ENCODE measurements around the gene TOR1AIP2.

The TOR1AIP2 gene

DNA sequence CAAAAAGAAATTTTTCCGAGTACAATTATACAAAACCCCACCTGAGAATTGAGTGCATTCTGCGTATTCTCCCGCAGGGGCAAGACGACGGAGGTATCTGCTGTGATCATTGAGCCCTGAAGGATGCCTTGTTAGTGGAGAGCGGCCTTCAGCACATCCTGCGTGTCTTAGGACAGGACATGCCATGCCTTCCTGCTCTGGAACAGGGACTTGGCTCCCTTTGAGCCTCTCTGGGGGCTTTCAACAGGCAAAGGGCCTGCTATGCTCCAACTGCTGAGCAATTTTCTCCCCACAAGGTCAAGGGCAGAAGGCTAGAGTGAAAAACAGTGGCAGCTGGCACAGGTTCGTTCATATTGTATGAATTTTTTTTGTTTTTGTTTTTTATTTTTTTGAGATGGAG is 52.4 kb downstream of the TOR1AIP2 start:
- DNase-seq = no peak

DNA sequence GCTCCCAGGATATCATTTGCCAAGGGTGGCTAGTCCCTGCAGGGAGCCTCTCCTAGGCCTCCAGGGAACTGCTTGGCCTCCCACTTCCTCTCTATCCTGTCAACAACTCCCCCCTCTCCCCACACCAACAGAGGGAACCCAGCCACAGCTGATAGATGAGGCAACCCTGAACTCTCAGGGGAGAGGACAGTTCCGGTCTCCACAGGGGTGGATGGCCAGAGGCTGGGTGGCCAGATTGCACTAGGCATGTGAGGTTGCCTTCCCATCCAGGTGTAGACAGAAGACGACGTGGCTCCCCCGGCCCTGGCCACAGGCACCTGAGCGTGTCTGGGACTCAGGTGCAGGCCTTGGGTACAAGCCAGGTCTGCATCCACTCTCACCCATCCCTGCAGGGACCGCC is 53.3 kb downstream of the TOR1AIP2 start:
- no peak for DNase-seq

DNA sequence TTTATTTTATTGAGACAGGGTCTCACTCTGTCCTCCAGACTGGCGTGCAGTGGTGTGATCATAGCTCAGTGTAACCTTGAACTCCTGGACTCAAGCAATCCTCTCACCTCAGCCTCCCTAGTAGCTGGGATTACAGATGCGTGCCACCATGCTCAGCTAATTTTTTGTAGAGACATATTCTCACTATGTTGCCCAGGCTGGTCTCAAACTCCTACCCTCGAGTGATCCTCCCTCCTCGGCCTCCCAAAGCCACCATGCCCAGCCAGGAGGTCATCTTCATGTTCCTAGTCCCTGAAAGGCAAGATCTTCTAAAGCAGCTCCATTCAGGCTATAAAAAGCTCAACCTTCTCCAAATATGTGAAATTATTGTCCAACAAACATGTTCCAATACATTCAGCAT is 53.9 kb downstream of the TOR1AIP2 start:
- DNase-seq = no peak

DNA sequence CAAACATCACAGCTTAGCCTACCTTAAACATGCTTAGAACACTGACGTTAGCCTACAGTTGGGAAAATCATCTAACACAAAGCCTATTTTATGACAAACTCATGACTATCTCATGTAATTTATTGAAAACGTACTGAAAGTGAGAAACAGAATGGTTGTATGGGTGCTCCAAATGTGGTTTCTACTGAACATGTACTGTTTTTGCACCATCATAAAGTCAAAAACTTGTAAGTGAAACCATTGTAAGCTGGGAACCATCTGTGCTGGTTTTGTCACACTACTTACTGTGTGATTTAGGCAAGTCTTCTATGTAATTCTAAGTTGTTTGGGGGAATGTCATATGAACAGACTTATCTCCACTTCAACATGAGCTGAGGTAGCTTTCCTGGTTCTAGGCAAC is 55.5 kb downstream of the TOR1AIP2 start:
- no peak for DNase-seq

DNA sequence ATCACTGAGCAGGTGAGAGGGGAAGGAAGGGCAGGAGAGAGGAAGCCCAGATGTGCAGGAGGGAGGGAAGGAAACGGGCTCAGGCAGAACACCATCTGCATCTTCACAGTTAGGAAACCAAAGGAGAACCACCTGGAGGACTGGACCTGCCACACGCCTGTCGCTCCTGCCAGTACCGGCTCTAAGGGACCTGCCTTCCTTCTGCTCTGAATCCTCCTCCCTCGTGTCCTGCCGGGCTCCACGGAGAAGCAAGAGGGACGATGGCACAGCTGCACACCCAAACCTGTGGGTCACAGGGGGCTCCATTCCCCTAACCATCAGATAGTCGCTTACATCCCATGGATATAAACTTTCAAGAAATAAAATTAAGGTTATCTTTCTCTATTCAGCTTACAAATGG is 56.1 kb downstream of the TOR1AIP2 start:
- DNase-seq = no peak

DNA sequence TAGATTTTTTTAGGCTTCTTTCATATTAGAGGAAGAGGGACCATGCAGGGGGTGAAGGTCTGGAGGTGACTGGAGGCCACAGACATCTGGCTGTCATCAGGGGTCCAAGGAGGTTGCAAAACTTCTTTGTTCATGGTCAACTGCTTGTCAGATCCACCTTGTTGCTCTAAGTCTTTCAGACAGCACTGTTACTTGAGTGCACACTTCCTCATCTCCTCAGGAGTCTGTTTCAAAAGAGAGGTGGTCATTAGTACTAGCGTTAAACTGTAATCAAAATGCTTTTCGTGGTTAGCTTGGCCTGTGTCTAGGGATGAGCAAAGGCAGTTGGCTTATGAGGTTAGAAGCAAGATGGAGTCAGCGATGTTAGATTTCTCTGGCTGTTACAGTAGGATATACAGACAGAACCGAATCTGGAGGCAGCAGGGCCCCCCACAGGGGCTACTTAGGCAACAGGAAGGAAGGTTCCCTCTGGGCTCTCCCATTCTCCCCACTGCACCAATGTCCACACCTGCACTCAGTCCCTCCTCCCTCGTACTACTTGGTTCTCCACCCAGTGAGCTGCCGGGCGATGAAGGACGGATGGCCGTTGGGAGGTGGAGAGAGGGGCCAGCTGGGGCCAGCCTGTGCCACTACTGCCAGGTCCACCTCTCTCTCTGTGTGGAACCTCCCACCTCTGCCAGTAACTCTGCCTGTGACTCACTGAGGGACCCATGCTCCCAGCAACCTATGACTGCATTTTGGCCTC is 57.2 kb downstream of the TOR1AIP2 start:
- DNase-seq = no peak

DNA sequence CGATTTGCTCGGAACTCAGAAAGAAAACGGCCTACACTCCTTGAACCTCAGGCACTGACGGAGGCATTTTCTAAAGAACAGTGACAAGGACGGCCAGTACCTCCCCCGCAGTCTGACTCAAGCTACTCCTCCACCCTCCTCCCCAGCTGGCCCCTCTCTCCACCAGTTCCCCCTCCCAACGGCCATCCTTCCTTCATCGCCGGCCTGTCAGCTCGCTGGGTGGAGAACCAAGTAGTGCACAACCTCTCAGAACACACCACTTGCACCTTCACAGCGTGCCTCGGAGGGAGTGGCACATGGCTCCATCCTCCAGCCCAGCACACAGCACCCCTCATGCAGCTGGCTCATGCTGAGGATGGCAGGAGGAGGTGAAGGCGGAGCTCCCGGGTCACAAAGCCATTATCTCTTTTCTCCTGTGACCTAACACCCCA is 58.8 kb downstream of the TOR1AIP2 start:
- DNase-seq = no peak

DNA sequence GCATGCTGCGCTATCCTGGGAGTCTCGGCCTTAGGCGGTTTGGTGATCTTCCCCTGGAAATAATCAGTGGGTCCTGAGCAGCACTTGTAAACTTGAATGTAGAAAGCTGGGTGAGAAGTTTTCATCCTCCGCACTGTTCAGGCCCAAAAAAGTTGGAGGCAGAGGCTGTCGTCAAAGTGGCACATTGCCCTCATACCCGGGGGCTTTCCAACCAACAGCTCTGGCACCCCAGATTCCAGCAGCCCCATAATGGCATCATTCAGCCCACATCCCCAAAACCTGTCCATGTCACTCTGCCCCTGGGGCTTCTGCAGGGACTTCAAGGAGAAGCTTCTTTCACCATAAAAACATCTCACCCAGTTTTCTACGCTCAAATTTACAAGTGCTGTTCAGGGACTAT is 59.3 kb downstream of the TOR1AIP2 start:
- no peak for DNase-seq

DNA sequence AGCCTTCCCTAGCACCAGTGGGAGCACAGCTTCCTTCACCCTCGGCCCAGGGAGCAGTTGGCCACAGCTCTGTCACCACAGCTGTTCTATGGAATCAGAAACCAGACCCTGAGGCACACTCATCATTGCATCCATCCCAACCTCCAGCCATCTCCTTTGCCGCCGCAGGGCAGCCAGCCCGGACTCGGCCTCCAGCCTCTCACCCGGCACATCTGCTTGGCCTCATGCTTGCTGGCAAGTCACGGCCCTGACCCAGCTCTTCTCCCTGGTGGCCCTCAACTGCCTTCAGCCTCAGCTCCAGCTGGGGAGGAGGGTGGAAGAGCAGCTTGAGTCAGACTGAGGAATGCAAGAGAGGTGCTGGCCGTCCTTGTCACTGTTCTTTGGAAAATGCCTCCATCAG is 59.8 kb downstream of the TOR1AIP2 start:
- no peak for DNase-seq

DNA sequence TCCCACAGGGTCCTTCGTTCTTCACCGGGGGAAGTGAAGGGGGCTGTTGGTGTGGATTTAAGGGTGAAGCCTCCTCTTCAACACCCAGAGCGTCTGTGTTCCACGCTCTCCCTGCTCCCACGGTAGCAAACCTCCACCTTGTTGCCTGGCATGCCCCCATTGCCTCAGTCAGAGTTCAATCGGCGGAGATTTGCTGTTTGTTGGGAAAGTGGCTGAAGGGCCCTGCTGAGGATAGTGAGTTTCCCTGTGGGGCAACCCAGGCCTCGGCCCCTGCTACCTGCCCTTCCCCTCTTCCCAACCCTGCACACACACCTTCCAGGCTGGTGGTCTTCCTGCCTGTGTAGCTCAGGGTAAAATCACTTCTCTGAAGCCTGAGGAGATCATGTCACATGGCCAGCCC is 60.5 kb downstream of the TOR1AIP2 start:
- no peak for DNase-seq

DNA sequence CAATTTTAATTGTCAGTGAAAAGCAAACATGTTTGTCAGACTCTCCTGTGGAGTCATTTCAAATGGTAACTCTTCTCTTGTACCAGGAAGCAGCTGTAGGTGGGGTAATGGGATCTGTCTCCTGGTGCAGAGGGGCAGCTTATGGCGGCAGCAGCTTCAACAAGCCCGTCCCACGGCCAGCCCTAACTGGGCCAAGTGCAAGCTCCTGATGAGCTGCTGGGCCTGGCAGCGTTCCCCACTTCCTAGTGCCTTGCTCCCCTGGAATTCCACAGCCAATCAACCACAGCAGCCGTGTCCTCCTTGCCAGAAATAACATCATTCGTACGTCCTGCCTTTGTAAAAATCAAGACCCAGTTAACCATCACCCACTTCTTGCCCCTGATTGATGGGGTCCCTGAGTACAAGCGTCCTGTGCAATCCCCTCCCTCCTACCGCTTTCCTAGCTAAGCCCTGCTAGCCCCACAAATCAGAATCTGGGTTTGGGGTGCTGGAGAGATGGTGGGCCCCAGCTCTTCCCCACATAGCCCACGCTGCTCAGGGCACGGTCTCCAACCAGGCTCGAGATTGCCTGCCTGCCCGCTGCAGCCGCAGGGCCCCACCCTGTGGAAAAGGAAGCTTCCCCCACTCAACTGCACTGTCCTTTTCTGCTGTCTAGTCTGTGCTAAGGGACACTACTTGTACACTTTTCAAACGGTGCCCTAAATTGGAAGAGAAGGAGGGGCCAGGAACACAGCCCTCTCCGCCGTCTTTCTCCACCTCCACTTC is 61.2 kb downstream of the TOR1AIP2 start:
- no peak for DNase-seq

DNA sequence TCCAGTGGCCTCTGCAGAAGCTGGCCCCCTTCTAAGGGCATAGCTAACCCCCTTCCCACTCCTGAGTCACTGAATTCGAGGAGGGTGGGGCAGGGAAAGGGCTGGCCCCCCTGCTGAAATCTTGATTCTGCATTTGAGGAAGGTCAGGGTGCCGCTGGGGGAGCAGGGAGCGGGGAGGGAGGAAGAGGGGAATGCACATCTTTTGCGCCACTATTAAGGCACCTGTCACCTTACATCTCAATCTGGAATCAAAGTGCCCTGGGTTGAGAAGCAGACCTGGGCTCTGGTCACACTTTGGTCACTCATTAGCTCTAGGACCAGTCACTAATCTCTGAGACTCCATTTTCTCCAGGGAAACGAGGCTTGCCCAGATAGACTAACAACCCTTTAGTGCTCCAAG is 62.0 kb downstream of the TOR1AIP2 start:
- DNase-seq = no peak

DNA sequence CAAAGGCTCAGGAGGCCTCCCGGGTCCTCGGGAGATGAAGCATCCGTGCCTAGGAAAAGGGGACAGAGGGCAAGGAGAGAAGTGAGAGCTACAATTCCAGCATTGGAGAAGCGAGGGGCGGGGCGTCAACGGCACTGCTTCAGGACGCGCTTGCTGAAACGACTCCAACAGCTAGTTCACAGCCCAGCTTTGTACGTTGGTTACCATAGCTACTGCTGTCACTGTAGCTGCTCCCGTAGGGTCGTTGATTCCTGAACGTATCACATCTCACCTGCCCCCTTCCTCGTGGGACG is 63.1 kb downstream of the TOR1AIP2 start:
- no peak for DNase-seq

DNA sequence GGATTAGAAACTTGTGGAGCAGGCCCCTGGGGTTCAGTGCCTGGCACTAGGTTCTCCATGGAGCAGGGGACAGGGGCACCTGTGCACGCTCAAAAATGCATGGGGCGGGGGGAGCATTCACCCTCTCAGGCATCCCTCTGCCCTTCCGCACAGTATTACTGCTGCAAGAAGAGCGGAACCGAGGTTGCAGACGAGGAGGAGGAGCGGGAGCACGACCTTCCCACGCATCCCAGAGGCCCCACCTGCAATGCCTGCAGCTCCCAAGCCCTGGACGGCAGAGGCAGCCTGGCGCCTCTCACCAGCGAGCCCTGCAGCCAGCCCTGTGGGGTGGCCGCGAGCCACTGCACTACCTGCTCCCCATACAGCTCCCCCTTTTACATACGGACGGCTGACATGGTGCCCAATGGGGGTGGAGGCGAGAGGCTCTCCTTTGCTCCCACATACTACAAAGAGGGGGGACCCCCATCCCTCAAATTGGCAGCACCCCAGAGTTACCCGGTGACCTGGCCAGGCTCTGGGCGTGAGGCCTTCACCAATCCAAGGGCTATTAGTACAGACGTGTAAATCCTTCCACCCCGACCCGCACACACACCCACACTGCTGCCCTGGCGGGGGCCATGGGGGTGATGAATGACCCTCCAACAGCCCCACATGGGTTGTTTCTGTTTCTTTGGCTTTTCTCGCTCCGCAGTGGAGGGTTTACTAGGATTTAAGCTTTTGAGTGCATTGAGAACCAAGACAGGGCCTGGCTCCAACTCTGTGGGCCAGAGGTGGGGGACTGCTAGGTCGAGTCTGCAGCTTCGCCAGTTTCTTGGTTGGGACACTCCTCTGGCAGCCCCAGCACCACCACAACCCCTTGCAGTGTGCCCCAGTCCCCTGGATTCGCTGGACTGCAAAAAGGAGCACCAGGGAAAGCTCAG is 63.7 kb downstream of the TOR1AIP2 start:
- no peak for DNase-seq

DNA sequence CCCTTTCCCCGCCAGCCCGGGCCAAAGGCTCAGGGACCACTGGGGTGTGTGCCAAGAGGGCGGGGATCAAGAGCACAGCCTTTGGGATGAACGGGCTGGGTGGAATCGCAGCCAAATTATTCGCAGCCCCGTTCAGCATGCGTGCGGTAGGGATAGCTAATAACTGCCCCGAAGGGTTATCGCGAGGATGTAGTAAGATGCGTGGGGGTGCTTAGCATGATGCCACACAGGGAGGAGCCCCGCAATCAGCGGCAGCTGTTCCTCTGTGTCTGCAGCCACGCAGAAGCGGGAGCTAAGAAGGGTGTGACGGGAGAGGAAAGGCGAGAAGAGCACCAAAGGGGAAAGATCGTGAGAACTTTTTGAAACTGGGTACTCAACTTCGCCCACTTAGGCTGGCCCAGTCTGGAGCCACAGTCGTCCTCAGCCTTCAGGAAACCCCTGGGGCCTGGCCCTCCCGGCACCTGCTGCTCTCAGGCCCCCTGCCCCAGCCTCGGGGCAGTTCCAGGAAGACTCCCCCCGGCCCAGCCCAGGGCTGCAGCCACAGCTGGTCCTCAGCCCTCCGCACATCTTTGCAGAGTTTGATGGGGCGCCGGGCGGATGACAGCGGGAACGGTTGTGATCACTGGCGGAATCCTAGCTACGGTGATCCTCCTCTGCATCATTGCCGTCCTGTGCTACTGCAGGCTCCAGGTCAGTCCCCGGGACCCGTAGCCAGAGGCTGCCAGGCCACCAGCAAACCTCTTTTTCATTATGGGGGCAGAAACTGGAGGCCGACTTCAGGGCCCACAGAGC is 64.9 kb downstream of the TOR1AIP2 start:
- no peak for DNase-seq

DNA sequence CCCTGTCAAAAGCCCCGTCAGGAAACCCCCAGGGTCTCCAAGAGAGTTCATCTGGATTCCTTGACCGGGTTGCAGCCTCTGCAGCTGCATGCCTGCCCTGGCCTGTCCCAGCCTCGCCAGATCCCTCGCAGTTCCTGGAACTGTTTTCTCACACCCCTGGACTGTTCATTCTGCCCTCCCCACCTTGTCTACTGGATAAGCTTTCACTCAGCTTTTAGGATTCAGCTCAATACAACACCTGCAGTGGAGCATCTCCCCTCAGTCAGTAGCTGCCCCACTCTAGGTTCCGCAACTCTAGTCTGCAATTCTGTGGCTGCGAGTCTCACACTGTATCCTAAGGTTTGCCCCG is 67.3 kb downstream of the TOR1AIP2 start:
- DNase-seq = no peak

DNA sequence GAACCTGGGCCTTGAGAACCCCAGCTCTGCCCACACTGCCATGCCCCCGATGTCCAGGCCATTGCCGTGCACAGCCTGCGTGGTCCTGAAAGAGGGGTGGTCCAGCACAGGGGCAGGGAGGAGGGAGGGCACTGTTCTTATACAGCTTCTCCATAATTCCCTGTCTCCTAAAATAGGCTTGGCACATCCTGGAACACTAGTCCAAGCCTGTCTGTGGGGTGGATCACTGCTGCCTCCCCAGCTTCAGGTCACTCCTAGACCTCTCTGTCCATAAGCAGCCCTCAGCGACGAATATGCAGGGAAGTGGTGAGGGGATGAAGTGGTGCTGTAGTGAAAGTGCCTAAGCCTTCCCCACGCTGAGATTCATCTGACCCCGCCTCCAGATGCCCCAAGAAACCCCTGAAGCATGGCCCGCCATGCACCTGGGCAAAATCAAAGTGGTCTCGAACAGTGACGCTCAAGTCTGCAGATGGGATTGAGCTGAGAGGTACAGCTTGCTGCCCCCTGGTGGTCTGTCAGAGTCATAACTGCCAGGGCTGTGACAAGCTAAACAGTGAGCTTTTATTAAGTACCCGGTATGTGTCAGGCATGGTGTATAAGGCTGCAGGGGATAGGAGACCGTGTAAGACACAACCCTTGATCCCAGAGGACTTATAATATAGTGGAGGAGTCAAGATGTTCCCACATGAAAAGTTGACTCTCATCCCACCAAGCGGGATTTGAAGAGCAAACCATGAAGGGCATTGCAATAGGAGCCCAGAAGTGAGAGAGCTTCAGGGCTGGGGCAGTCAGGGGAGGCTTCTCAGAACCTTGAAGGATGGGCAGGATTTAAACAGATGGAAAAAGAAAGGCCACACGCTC is 67.9 kb downstream of the TOR1AIP2 start:
- peak; percentile 73 for DNase-seq

DNA sequence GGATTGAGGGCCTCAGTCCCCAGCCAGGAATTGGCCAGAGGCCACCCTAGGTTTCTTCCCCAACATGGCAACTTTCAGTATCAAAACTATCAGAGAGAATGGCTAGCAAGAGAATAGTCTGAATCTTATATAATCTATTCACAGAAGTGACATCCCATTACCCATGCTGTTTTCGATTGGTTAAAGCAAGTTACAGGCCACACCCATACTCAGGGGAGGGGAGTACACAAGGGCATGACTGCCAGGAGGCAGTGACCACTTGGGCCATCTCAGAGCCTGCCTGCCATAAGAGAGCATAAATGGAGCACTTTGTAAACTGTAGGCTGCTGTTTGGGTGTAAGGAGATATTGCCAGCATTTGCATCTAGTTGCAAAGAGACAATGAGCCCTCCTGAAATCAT is 69.1 kb downstream of the TOR1AIP2 start:
- DNase-seq = no peak

DNA sequence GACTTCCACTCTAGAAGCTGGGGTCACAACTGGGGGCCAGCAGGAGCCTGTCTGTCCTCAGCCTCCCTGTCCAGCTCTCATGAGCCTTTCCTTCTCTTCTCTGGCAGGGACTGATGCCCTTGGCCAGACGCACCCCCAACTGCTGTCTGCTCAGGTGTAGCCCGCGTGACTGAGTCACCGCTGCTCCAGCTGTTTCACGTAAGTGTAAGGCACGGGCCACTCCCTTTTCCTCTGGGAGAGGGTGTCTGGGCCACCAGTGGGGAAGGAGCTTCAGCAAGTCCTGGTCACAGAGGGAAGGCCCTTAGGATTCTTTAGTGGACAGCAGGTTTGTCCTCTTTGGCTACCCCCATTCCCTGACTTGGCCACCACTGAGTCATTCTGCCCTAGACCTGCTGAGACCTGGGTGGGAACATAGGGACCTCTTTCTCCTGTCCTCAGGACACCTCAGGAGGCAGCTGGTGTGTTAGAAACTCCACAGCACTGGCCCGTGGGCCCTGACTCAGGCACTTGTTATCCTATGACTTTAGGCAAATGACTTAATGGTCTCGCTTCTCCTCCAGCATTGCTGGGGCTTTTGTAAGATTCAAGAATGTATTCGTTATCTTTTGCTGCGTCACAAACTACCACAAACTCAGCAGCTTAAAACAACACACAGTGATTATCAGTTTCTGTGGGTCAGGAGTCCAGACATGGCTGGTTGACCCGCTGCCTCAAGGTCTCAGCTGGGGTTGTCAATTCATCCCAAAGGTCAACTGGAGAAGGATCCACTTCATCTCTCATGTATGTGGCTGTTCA is 69.7 kb downstream of the TOR1AIP2 start:
- no peak for DNase-seq

DNA sequence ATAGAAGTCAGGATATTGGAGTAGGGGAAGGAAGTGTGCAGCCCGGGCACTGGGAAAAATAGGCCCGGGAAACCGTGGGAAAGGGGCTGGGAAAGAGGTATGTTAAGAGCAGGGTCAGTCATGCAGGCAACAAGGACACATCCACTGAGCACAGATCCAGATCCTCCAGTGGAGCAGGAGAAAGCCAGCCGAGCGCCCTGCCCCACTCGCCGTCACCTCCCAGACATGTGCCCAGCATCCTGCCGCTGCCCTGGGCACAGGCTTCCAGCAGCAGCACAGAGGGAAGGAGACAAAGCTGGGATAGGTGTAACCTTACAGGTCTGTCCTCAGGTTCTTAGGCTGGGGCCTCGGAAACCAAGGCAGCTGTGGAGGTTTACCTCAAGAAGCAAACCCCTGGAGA is 70.3 kb downstream of the TOR1AIP2 start:
- DNase-seq = no peak

DNA sequence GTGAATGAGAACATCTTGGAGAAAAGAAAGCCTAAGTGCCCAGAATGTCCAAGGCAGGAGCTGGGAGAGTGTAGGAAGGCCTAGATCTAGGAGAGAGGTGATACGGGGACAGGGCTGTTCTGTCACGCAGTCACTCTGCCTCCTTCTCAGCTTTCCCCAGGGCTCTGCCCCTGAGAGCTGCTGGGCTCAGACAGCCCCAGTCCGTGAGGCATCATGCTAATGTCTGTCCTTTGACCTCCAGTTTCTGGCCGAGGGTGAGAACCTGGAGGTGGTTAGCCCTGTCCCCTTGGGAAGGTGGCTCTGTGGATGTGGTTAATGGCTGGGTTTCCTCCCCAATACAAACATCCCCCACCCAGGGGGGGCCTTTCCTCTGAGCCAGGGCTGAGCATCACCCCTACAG is 71.3 kb downstream of the TOR1AIP2 start:
- DNase-seq = no peak
